HG03575 (cell line): Measurements from ENCODE around the gene SUPT3H.
"Not testable (repeated sequence)": the region's sequence is repeated elsewhere in the genome, so short reads cannot be mapped to it uniquely, and the experiment has no call there.

ENCODE experiments used
- ATAC-seq: cut with Tn5 transposase; IDR thresholded peaks from one replicate; pipeline ENCODE4 v1.9.1; 2021; ENCODE audit not compliant: unreplicated experiment, insufficient number of reproducible peaks, low FRiP score; ENCODE audit errors: extremely low read depth

SUPT3H gene

DNA sequence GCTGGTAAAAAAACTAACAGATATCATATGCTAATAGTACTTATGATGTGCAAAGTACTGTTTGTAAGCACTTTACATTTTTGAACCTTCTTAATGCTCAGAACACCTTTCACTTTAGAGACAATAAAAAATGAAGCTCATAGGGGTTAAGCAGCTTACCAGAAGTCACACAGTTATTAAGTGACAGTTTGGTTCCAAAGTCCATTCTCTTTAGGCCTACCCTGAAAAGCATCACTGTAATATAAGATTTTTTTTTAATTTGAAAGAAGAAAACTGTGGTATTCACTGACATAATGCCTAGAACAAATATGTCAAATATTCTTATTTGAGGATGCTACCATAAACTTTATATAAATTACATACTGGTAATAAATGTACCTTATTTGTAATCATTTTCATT lies 177.2 kb downstream of the SUPT3H start:
- ATAC-seq = no peak

DNA sequence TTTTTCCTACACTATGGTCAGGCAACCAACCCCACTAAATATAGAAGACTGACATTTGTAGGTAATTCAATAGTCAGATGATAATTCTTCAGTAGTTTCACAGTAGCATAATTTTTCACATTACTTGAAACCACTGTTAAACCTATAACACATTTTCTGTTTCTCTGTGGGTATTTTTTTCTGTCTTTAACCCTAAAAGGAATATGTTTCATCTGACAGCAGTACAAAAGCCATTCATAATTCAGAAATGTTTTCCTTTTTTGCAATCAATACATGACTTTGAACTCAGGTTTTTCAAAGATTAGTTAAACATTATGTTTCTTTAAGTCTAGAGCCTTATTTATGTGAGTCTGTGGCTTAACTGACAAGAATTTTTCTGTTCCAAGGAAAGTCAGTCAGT lies 178.2 kb downstream of the SUPT3H start:
- ATAC-seq = no peak

DNA sequence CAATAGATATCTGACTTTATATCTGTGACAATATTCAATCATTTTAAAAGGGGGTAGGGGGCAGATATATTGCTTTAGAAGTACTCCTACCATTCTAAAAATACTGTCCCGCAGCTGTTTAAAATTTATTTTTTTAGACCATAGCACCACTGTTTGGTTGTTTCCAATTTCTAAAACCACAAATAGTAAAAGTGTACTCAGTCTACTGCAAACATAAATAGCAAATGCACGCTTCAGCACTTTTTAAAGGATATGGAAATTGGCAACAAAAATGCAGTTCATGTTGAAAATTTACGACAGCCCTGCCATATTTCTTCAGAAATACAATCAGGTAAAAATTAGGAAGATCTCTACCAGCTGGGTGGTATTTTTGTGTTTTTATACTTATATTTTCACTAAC lies 181.6 kb downstream of the SUPT3H start:
- no peak for ATAC-seq

DNA sequence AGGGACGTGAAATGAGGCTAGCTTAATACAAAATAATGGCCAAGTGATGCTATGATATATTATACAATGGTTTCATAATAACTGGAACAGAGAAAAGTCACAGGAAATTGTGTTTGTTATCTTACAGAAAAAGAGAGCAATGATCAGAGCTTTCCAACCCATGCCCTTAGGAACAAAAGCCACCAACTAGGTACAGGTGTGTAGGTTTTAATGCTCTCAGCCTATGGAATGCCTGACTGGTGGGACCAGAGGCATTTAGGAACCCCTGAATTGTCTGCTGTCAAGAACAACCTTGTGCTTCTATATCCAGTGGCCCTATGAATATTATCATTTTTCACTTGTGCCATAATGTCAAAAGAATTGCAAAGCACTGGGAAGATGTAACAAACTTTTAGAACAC lies 182.6 kb downstream of the SUPT3H start:
- no peak for ATAC-seq

DNA sequence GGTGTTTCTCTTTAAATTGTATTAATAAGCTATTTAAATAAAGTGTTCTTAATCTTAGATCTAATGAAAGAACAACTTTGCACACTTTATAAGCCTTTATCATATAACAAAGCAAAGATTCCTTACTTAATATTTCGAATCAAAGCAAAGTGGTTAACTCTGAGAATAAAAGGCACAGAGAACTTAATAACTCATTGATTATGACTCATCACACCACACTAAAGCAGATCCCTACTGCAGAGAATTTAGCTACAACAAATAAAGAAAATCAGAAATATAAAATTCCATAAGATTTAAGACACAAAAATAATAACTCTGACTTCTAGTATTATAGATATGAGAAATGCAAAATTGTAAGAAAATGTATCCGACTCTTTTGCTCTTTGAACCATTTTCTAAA lies 185.2 kb downstream of the SUPT3H start:
- no peak for ATAC-seq

DNA sequence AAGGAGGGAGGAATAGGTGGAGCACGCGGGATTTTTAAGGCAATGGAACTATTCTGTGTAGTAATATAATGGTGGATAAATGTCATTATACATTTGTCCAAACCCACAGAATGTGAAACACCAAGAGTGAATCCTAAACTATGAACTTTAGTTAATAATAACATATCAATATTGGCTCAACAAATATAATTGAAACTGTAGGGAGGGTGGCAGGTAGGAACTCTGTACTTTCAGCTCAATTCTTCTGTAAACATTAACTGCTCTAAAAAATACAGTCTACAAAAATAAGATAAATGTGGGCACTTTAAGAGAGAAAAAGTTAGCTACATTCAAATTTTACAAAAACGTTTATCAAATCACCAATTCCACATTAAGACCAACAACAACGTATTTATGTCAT lies 186.3 kb downstream of the SUPT3H start:
- ATAC-seq = no peak

- no peak for ATAC-seq
These were observed 189.9 kb downstream of the SUPT3H start for GRCh38 chr6:45187836-45188235.

DNA sequence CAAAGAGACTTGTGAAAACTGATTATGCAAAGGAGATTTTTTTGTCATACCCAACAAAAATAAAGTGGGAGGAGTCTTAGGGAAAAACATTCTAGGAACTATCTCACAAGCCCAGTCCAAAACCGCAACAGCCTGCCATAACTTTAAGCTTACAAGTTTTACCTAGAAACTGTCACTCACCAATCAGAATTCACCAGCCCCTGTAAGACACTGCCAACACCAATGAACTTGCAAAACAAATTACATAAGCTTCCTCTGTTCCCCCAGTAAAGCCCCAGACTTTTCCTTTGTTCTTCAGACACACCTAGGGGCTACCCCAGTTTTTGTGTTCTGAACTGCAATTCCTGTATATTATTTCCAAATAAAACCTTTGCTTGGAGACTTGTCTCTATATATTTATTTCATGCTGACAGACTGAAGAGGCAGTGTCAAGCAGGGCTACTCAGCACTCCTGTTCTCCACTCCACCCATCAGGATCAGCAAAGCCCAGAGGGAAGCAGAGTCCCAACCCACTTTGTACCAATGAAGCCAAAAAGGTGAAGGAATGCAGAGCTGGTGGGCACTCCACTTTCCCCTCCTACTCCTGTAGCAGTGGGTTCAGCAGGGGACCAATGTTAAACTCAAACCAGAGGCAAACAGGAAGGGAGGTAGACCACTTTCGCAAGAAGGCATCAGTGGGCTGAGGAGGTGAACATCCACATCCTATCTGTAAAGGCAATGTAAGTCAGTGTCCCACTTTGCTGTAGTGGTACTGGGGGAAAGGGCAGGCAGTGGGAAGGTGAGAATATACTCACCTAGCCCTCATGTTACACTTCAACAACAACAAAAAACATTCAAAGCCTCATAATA lies 192.1 kb downstream of the SUPT3H start:
- ATAC-seq = no peak

DNA sequence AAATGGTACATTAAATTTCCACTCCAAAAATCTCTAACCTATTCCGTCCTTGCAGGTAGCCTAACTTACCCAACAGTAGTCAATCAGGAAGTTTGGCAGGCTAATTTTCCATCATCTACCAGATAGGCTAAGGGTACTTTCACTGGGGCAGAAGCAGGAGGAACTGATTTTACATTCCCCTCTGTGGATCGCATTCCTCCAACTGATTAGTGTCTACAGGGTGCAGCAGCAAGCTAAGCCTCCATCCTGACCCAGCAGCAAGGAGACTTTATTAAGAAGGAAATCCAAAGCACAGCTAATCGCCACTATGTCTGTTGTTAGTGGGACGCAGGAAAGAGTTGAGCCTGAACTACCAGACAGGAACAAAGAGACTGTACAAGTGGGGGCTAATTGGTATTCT lies 192.8 kb downstream of the SUPT3H start:
- no peak for ATAC-seq

DNA sequence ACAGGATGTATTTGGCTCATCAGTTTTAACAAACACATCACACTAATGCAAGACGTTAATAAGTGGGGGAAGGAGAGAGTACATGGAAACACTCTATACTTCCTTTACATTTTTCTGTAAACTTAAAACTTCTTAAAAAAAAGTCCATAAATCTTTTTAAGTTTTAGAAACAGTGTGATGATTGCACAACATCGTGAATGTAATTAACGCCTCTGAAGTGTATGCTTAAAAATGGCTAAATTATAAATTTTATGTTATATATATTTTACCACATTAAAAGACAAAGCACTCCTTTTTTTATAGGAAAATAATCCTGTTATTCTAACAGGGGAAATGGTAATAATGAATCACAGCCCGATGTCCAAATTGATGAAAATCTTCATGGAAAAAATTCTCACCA lies 193.7 kb downstream of the SUPT3H start:
- ATAC-seq = no peak

DNA sequence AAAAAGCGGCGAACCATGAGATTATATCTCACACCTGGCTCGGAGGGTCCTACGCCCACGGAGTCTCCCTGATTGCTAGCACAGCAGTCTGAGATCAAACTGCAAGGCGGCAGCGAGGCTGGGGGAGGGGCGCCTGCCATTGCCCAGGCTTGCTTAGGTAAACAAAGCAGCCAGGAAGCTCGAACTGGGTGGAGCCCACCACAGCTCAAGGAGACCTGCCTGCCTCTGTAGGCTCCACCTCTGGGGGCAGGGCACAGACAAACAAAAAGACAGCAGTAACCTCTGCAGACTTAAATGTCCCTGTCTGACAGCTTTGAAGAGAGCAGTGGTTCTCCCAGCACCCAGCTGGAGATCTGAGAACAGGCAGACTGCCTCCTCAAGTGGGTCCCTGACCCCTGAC lies 201.4 kb downstream of the SUPT3H start:
- ATAC-seq = not testable (repeated sequence)

- no peak for ATAC-seq
These were observed 202.5 kb downstream of the SUPT3H start for GRCh38 chr6:45175272-45175671.

DNA sequence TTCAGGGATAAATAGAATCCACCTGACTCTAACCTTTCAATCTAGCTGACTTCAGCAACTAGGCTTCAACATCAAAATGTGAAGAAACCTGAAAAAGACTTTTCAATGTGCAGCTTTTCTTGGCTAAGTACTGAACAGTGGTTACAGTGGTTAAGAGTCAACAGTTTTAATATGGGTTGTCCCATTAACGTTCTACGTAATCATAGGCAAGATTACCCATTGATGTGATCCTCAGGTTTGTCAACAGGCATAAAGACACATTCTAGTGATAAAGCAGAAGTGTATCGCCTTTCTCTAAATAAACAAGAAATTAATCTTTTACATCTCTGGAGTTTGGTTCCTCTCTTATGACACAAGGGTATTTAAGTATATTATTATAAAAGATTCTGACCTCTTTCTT lies 203.7 kb downstream of the SUPT3H start:
- no peak for ATAC-seq

- no peak for ATAC-seq
These were observed 206.4 kb downstream of the SUPT3H start for GRCh38 chr6:45171380-45171779.

- ATAC-seq = no peak
These were observed 207.4 kb downstream of the SUPT3H start for GRCh38 chr6:45170309-45170708.

GRCh38 chr6:45169815-45170214 lies 207.9 kb downstream of the SUPT3H start:
- no peak for ATAC-seq

DNA sequence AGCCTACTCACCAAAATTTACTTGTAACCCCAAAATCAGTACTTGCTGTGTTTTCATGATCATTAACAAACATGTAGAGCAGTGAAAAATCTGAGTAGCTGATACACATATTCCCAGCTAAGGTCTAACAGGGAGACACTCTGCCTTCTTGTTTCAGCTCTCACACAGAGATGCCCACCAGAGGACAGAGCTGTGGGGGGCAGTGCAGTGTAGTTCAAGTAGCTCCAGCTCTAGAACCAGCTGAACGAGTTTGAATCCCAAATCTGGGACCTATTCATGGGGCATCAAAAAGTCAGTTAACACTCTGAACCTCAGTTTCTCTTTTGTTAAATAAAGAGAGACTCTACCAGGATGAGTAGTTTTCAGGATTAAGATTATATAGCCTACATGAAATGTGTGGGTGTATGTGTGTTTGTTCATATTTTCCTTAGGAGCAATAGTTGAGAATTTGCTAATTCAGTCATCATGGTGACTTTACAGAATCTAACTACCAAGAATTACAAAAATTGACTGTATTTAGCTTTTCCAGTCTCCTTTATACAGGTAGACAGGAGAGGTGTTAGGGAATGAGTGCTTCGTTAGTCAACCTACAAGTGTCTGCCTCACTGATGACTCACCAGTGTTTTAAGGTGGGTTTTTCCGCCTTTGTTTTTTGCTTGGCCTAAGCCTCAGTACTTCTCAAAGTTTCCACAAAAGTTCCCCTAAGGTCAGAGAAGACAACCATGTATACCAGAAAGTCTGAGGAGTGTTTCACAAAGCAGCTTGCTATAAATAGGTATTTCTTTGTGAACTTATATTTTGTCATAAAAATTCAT lies 213.6 kb downstream of the SUPT3H start:
- ATAC-seq = peak; percentile 85

GRCh38 chr6:45160305-45160704 lies 217.4 kb downstream of the SUPT3H start:
- no peak for ATAC-seq

DNA sequence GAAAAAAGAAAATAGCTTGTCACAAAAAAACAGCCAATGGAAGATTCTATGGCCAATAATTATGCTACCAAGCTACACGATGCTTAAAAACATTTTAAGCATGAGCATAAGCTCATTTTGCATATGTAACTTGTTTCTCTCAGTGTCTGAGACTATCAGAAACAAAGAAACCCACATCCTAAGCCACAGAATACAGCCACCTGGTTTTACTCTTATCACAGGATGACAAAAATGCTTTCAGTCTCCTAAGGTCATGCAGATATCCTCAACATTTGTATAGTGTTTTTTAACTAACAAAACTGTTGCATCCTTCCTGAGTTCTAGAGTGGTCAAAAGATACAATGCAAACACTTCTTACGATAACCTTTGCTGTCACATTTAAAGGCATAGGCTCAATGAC lies 221.7 kb downstream of the SUPT3H start:
- ATAC-seq = peak; percentile 92

- ATAC-seq = no peak
These were observed 222.3 kb downstream of the SUPT3H start for GRCh38 chr6:45155341-45155894.
